PC-9 (cell line): ENCODE measurements around the gene SLC7A14. TPM values are rescaled to one million over a fixed set of nuclear protein-coding genes. Genes with fewer than 3 reads are reported as not detected.
A peak's percentile ranks its signal among the peaks of the same experiment; 100 is the strongest.
"Not testable (repeated sequence)": the region's sequence is repeated elsewhere in the genome, so short reads cannot be mapped to it uniquely, and the experiment has no call there.

Experiments
- BruUV-seq: library from RNA; stranded (reverse); fragments of 400-500 nt; replicated peaks from 2 replicates; lab custom pipeline; 2021; lab: Mats Ljungman, UMichigan
- CTCF ChIA-PET: fragments of 300-600 bp; sonication (Branson Sonifier 250); formaldehyde crosslinking; loops from one replicate; lab custom pipeline; 2022; ENCODE audit warnings: antibody characterized with exemption; lab: Charles Lee
- POLR2A ChIA-PET: fragments of 300-600 bp; sonication (Branson Sonifier 250); formaldehyde crosslinking; loops from one replicate; lab custom pipeline; 2022; ENCODE audit warnings: antibody characterized with exemption; ENCODE audit not compliant: unreplicated experiment; lab: Charles Lee
- DNase-seq, 2 experiments: peaks; one replicate each; pipeline versions ENCODE4 v3.0.0 to v3.0.0-alpha.2; 2015 to 2022; ENCODE audit warnings: mixed read lengths in 1 of 2
- H2AFZ ChIP-seq: fragments of 200-600 bp; sonication (generic); 2 replicates; pipeline ENCODE4 v1.8.1; 2017; ENCODE audit warnings: antibody characterized with exemption
- H3F3A ChIP-seq: fragments of 200-600 bp; sonication (generic); 2 replicates; pipeline ENCODE4 v1.8.1; 2017; ENCODE audit warnings: antibody characterized with exemption, mild to moderate bottlenecking, low read depth; ENCODE audit not compliant: insufficient read depth
- H3K27ac ChIP-seq: fragments of 200-600 bp; sonication (generic); 2 replicates; pipeline ENCODE4 v1.6.1; 2016; ENCODE audit warnings: mixed run types
- H3K27me3 ChIP-seq: fragments of 200-600 bp; sonication (generic); 2 replicates; pipeline ENCODE4 v1.6.1; 2016; ENCODE audit warnings: low read depth, mixed run types; ENCODE audit not compliant: insufficient read depth
- H3K36me3 ChIP-seq: fragments of 200-600 bp; sonication (generic); 2 replicates; pipeline ENCODE4 v1.6.1; 2016; ENCODE audit warnings: low read depth, mixed run types
- H3K4me1 ChIP-seq: fragments of 200-600 bp; sonication (generic); replicated peaks from 2 replicates; pipeline ENCODE4 v1.6.1; 2016; ENCODE audit warnings: mixed run types; ENCODE audit not compliant: insufficient read depth
- H3K4me2 ChIP-seq: fragments of 200-600 bp; sonication (generic); 2 replicates; pipeline ENCODE4 v1.6.1; 2017; ENCODE audit warnings: mixed run types
- H3K4me3 ChIP-seq: fragments of 200-600 bp; sonication (generic); 2 replicates; pipeline ENCODE4 v1.6.1; 2016; ENCODE audit warnings: mixed run types
- H3K79me2 ChIP-seq: fragments of 200-600 bp; sonication (generic); 2 replicates; pipeline ENCODE4 v1.6.1; 2017; ENCODE audit warnings: low read depth, mixed run types
- H3K9me2 ChIP-seq: fragments of 200-600 bp; sonication (generic); 2 replicates; pipeline ENCODE4 v1.8.1; 2017; ENCODE audit warnings: mild to moderate bottlenecking; ENCODE audit not compliant: insufficient read depth
- H3K9me3 ChIP-seq: fragments of 200-600 bp; sonication (generic); 2 replicates; pipeline ENCODE4 v1.8.1; 2016; ENCODE audit warnings: low read depth; ENCODE audit not compliant: insufficient read depth
- H4K20me1 ChIP-seq: fragments of 200-600 bp; sonication (generic); 2 replicates; pipeline ENCODE4 v1.8.1; 2017; ENCODE audit not compliant: insufficient read depth
- CTCF ChIP-seq: fragments of 200-600 bp; sonication (generic); conservative IDR thresholded peaks from 2 replicates; pipeline ENCODE4 v1.6.1; 2017; ENCODE audit warnings: mixed run types, antibody characterized with exemption, mild to moderate bottlenecking, moderate library complexity
- EZH2 ChIP-seq: fragments of 200-600 bp; sonication (generic); IDR thresholded peaks from 2 replicates; pipeline ENCODE4 v1.8.0; 2017; ENCODE audit warnings: antibody characterized with exemption, low read depth
- intact Hi-C: fragments of 100-400 bp; cut with micrococcal nuclease; formaldehyde crosslinking; loops from one replicate; pipeline ENCODE4 v1.10.0; 2022; ENCODE audit not compliant: unreplicated experiment
- total RNA-seq: library from RNA; stranded (reverse); gene quantifications from 2 replicates; pipeline ENCODE4 v1.2.3, GENCODE V29; 2021

SLC7A14 gene
- total RNA-seq, 1 experiment from 2014 or later, result not detected

GRCh38 chr3:170584585-170585007, 1.3 kb downstream of the SLC7A14 start:
- no peak for TF ChIP-seq CTCF
- no peak for TF ChIP-seq EZH2
- Histone ChIP-seq H3K9me3 (no peaks in the 10 kb centered on the region), H3K79me2 (no peaks in the 10 kb centered on the region), H3K27ac (no peak overlapping the region), H4K20me1 (no peaks in the 10 kb centered on the region), H2AFZ (no peak overlapping the region), H3K4me2 (no peak overlapping the region), H3K27me3 (0 out of 2 replicates have a peak, but pooled peaks cover 4% of the 10 kb centered on the region), H3K4me3 (no peak overlapping the region), H3K36me3 (no peaks in the 10 kb centered on the region), H3F3A (no peaks in the 10 kb centered on the region), H3K4me1 (no peaks in the 10 kb centered on the region), H3K9me2 (no peaks in the 10 kb centered on the region)
- BruUV-seq, result no TSS peak
- intact Hi-C loops, result no loop called here
- ChIA-PET CTCF (interaction anchor here (0.7 kb wide), 1 partner anchor 14 kb away, joined by 3 read pairs; no protein-coding TSS in a partner anchor), POLR2A (no interaction called here)
- DNase-seq, result peak in 1 of 2 experiments; percentile 64

GRCh38 chr3:170579646-170580045, 6.2 kb downstream of the SLC7A14 start:
- no peak overlapping the region for H3K4me3 ChIP-seq
- no peak for DNase-seq
- no peaks in the 10 kb centered on the region for H3K4me1 ChIP-seq
- H3F3A ChIP-seq, result no peaks in the 10 kb centered on the region
- TF ChIP-seq CTCF (no peak), EZH2 (no peak)
- no peaks in the 10 kb centered on the region for H4K20me1 ChIP-seq
- no TSS peak for BruUV-seq
- H3K79me2 ChIP-seq, result no peaks in the 10 kb centered on the region
- intact Hi-C loops, result no loop called here
- no peaks in the 10 kb centered on the region for H3K27me3 ChIP-seq
- no peak overlapping the region for H3K27ac ChIP-seq
- H3K9me3 ChIP-seq, result no peaks in the 10 kb centered on the region
- no peaks in the 10 kb centered on the region for H3K9me2 ChIP-seq
- no peak overlapping the region for H2AFZ ChIP-seq
- ChIA-PET CTCF (no interaction called here), POLR2A (no interaction called here)
- no peak overlapping the region for H3K4me2 ChIP-seq
- H3K36me3 ChIP-seq, result no peaks in the 10 kb centered on the region

GRCh38 chr3:170572665-170573253, 13.1 kb downstream of the SLC7A14 start:
- ChIA-PET POLR2A (interaction anchor here (0.7 kb wide), 1 partner anchor 52 kb away, joined by 3 read pairs; no protein-coding TSS in a partner anchor), CTCF (no interaction called here)
- no peaks in the 10 kb centered on the region for H3K79me2 ChIP-seq
- H3K27me3 ChIP-seq, result no peaks in the 10 kb centered on the region
- H3K9me3 ChIP-seq, result no peaks in the 10 kb centered on the region
- no peaks in the 10 kb centered on the region for H4K20me1 ChIP-seq
- H2AFZ ChIP-seq, result no peak overlapping the region
- H3F3A ChIP-seq, result no peaks in the 10 kb centered on the region
- DNase-seq, result peak; percentile 19 to 75
- BruUV-seq, result no TSS peak
- no peaks in the 10 kb centered on the region for H3K9me2 ChIP-seq
- H3K4me1 ChIP-seq, result peaks cover 13% of the 10 kb centered on the region
- TF ChIP-seq CTCF, result no peak
- no peak for TF ChIP-seq EZH2
- H3K4me3 ChIP-seq, result no peak overlapping the region
- H3K4me2 ChIP-seq, result peak overlapping the region; percentile 46
- intact Hi-C loops, result loop anchor here (2.0 to 5.0 kb wide), 2 partner anchors 160 to 170 kb away; no protein-coding TSS in a partner anchor
- H3K27ac ChIP-seq, result peak overlapping the region; percentile 37; the same call in 1 of the 2 replicates
- H3K36me3 ChIP-seq, result no peaks in the 10 kb centered on the region

- H2AFZ ChIP-seq, H3K36me3 ChIP-seq, H3K79me2 ChIP-seq, intact Hi-C loops, H3K4me2 ChIP-seq, H3K9me3 ChIP-seq, H3K27me3 ChIP-seq, BruUV-seq, DNase-seq, H3K4me1 ChIP-seq, H3K4me3 ChIP-seq, POLR2A ChIA-PET, H4K20me1 ChIP-seq, CTCF ChIA-PET, H3F3A ChIP-seq, H3K27ac ChIP-seq, H3K9me2 ChIP-seq: not testable (repeated sequence)
Observed at GRCh38 chr3:170567598-170567997, 18.3 kb downstream of the SLC7A14 start.
